GM23338 (cell line): ENCODE data around the gene TEX101. TPM values are rescaled to one million over a fixed set of nuclear protein-coding genes. Genes with fewer than 3 reads are reported as not detected.

Experiments
- ATAC-seq: fragments of 200-7000 bp; cut with Tn5 transposase; 3 replicates; pipeline ENCODE4 v1.9.1; 2020
- DNase-seq: peaks from one replicate; pipeline ENCODE4 v3.0.0-alpha.2; 2015; ENCODE audit warnings: low spot score
- H2AFZ ChIP-seq: fragments of 200-600 bp; sonication (generic); 2 replicates; pipeline ENCODE4 v1.8.0; 2016; ENCODE audit warnings: antibody characterized with exemption, mild to moderate bottlenecking, moderate library complexity
- H3F3A ChIP-seq: fragments of 200-600 bp; sonication (generic); replicated peaks from 2 replicates; pipeline ENCODE4 v1.8.0; 2017; ENCODE audit warnings: antibody characterized with exemption, mixed run types, low read depth
- H3K27ac ChIP-seq: fragments of 200-600 bp; sonication (generic); 2 replicates; pipeline ENCODE4 v1.6.1; 2016; ENCODE audit warnings: low read depth
- H3K27me3 ChIP-seq: fragments of 200-600 bp; sonication (generic); 2 replicates; pipeline ENCODE4 v1.8.0; 2016; ENCODE audit warnings: mild to moderate bottlenecking, mixed run types, moderate library complexity; ENCODE audit not compliant: insufficient read depth
- H3K36me3 ChIP-seq: fragments of 200-600 bp; sonication (generic); 2 replicates; pipeline ENCODE4 v1.8.0; 2016; ENCODE audit warnings: mild to moderate bottlenecking; ENCODE audit not compliant: insufficient read depth
- H3K4me1 ChIP-seq: fragments of 200-600 bp; sonication (generic); 2 replicates; pipeline ENCODE4 v1.8.0; 2016; ENCODE audit warnings: mild to moderate bottlenecking, moderate library complexity; ENCODE audit not compliant: insufficient read depth
- H3K4me2 ChIP-seq: fragments of 200-600 bp; sonication (generic); 2 replicates; pipeline ENCODE4 v1.7.1; 2017; ENCODE audit warnings: mixed run types
- H3K4me3 ChIP-seq: fragments of 200-600 bp; sonication (generic); 2 replicates; pipeline ENCODE4 v1.6.1; 2016; ENCODE audit warnings: mixed run types
- H3K79me2 ChIP-seq: fragments of 200-600 bp; sonication (generic); replicated peaks from 2 replicates; pipeline ENCODE4 v1.8.0; 2017; ENCODE audit warnings: mild to moderate bottlenecking; ENCODE audit not compliant: insufficient read depth
- H3K9me2 ChIP-seq: fragments of 200-600 bp; sonication (generic); 2 replicates; pipeline ENCODE4 v1.8.0; 2017; ENCODE audit not compliant: insufficient read depth
- H4K20me1 ChIP-seq: fragments of 200-600 bp; sonication (generic); replicated peaks from 2 replicates; pipeline ENCODE4 v1.8.0; 2017; ENCODE audit warnings: mild to moderate bottlenecking; ENCODE audit not compliant: insufficient read depth
- H3K27ac Mint-ChIP-seq: 2 replicates; pipeline ENCODE4 v1.8.0; 2020; ENCODE audit warnings: inconsistent platforms, mild to moderate bottlenecking, moderate library complexity, mixed read lengths
- H3K27me3 Mint-ChIP-seq: 3 replicates; pipeline ENCODE4 v1.8.0; 2022; ENCODE audit warnings: low read depth, mild to moderate bottlenecking, moderate library complexity, mixed read lengths, inconsistent platforms; ENCODE audit not compliant: insufficient read depth, poor library complexity
- H3K36me3 Mint-ChIP-seq: 3 replicates; pipeline ENCODE4 v1.8.0; 2021; ENCODE audit warnings: low read depth, mild to moderate bottlenecking, inconsistent platforms, moderate library complexity, mixed read lengths
- H3K4me1 Mint-ChIP-seq: 3 replicates; pipeline ENCODE4 v1.8.0; 2020; ENCODE audit warnings: mild to moderate bottlenecking, inconsistent platforms, mixed read lengths
- H3K4me3 Mint-ChIP-seq: 3 replicates; pipeline ENCODE4 v1.8.0; 2021; ENCODE audit warnings: moderate library complexity, mild to moderate bottlenecking, inconsistent platforms, mixed read lengths
- H3K9me3 Mint-ChIP-seq: 3 replicates; pipeline ENCODE4 v1.8.0; 2020; ENCODE audit warnings: moderate library complexity, mild to moderate bottlenecking, inconsistent platforms, mixed read lengths
- CREB1 ChIP-seq: fragments of 250-450 bp; sonication (Bioruptor Pico); IDR thresholded peaks from 2 replicates; pipeline ENCODE4 v1.5.0; 2020; ENCODE audit warnings: low read depth, mild to moderate bottlenecking, moderate library complexity
- ETS1 ChIP-seq: IDR thresholded peaks from 2 replicates; pipeline ENCODE4 v1.6.1; 2016; ENCODE audit warnings: antibody characterized with exemption
- EZH2 ChIP-seq: fragments of 200-600 bp; sonication (generic); IDR thresholded peaks from one replicate; pipeline ENCODE4 v1.8.0; 2017; ENCODE audit warnings: antibody characterized with exemption, mild to moderate bottlenecking, low read depth; ENCODE audit not compliant: unreplicated experiment
- EZH2phosphoT487 ChIP-seq: fragments of 200-600 bp; sonication (generic); IDR thresholded peaks from one replicate; pipeline ENCODE4 v1.8.1; 2018; ENCODE audit warnings: antibody characterized with exemption; ENCODE audit not compliant: unreplicated experiment
- NANOG ChIP-seq: IDR thresholded peaks from 2 replicates; pipeline ENCODE4 v1.6.1; 2016; ENCODE audit warnings: antibody characterized with exemption, borderline replicate concordance
- POLR2AphosphoS5 ChIP-seq: IDR thresholded peaks from 2 replicates; pipeline ENCODE4 v1.6.1; 2016; ENCODE audit warnings: antibody characterized with exemption, low read depth
- STAT1 ChIP-seq: IDR thresholded peaks from one replicate; pipeline ENCODE4 v1.6.1; 2016; ENCODE audit warnings: antibody characterized with exemption; ENCODE audit not compliant: unreplicated experiment
- ZNF114 ChIP-seq: fragments of 250-450 bp; sonication (Bioruptor Pico); IDR thresholded peaks from 2 replicates; pipeline ENCODE4 v1.5.0; 2020; ENCODE audit warnings: mild to moderate bottlenecking, moderate library complexity
- ZNF331 ChIP-seq: fragments of 250-450 bp; sonication (Bioruptor Pico); IDR thresholded peaks from 2 replicates; pipeline ENCODE4 v1.5.0; 2020; ENCODE audit warnings: low read depth, mild to moderate bottlenecking, moderate library complexity
- polyA plus RNA-seq: library from polyadenylated mRNA; unstranded; fragments of >200 nt; fragmentation: Nextera tagmentation; extraction: Ambion mirVana; gene quantifications from 2 replicates; pipeline ENCODE4 v1.2.1, GENCODE V29; 2016
- total RNA-seq: library from RNA; depleted of rRNA; stranded (reverse); fragments of >200 nt; shearing (Covaris generic); gene quantifications from 2 replicates; pipeline ENCODE4 v1.2.3, GENCODE V29; 2014
- TF ChIP-seq, protein P1 (sequence below): fragments of 250-450 bp; sonication (Bioruptor Pico); IDR thresholded peaks from 2 replicates; pipeline ENCODE4 v1.5.0; 2020; ENCODE audit warnings: mild to moderate bottlenecking, moderate library complexity

TEX101 gene
- total and polyA plus RNA-seq, 2 experiments from 2014 or later, result not detected

DNA sequence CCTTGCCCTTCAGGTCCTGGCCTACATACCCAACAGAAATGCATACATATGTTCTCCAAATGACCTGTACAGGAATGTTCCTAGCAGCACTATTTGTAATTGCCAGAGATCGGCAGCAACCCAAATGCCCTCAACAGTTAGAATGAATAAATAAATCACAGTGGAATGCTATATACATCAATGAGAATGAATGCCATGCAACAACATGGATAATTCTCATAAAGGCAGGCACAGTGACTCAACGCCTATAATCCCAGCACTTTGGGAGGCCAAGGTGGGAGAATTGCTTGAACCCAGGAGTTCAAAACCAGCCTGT is 18.6 kb downstream of the TEX101 start (continued):
- TF ChIP-seq, protein P1, sequence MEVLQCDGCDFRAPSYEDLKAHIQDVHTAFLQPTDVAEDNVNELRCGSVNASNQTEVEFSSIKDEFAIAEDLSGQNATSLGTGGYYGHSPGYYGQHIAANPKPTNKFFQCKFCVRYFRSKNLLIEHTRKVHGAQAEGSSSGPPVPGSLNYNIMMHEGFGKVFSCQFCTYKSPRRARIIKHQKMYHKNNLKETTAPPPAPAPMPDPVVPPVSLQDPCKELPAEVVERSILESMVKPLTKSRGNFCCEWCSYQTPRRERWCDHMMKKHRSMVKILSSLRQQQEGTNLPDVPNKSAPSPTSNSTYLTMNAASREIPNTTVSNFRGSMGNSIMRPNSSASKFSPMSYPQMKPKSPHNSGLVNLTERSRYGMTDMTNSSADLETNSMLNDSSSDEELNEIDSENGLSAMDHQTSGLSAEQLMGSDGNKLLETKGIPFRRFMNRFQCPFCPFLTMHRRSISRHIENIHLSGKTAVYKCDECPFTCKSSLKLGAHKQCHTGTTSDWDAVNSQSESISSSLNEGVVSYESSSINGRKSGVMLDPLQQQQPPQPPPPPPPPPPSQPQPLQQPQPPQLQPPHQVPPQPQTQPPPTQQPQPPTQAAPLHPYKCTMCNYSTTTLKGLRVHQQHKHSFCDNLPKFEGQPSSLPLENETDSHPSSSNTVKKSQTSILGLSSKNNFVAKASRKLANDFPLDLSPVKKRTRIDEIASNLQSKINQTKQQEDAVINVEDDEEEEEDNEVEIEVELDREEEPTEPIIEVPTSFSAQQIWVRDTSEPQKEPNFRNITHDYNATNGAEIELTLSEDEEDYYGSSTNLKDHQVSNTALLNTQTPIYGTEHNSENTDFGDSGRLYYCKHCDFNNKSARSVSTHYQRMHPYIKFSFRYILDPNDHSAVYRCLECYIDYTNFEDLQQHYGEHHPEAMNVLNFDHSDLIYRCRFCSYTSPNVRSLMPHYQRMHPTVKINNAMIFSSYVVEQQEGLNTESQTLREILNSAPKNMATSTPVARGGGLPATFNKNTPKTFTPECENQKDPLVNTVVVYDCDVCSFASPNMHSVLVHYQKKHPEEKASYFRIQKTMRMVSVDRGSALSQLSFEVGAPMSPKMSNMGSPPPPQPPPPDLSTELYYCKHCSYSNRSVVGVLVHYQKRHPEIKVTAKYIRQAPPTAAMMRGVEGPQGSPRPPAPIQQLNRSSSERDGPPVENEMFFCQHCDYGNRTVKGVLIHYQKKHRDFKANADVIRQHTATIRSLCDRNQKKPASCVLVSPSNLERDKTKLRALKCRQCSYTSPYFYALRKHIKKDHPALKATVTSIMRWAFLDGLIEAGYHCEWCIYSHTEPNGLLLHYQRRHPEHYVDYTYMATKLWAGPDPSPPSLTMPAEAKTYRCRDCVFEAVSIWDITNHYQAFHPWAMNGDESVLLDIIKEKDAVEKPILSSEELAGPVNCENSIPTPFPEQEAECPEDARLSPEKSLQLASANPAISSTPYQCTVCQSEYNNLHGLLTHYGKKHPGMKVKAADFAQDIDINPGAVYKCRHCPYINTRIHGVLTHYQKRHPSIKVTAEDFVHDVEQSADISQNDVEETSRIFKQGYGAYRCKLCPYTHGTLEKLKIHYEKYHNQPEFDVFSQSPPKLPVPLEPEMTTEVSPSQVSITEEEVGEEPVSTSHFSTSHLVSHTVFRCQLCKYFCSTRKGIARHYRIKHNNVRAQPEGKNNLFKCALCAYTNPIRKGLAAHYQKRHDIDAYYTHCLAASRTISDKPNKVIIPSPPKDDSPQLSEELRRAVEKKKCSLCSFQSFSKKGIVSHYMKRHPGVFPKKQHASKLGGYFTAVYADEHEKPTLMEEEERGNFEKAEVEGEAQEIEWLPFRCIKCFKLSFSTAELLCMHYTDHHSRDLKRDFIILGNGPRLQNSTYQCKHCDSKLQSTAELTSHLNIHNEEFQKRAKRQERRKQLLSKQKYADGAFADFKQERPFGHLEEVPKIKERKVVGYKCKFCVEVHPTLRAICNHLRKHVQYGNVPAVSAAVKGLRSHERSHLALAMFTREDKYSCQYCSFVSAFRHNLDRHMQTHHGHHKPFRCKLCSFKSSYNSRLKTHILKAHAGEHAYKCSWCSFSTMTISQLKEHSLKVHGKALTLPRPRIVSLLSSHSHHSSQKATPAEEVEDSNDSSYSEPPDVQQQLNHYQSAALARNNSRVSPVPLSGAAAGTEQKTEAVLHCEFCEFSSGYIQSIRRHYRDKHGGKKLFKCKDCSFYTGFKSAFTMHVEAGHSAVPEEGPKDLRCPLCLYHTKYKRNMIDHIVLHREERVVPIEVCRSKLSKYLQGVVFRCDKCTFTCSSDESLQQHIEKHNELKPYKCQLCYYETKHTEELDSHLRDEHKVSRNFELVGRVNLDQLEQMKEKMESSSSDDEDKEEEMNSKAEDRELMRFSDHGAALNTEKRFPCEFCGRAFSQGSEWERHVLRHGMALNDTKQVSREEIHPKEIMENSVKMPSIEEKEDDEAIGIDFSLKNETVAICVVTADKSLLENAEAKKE (CRISPR knock-in tag), result no peak
- no peak for TF ChIP-seq ETS1
- TF ChIP-seq EZH2phosphoT487, result no peak
- no peak for TF ChIP-seq ZNF331 (CRISPR knock-in tag)
- no peak for TF ChIP-seq EZH2

DNA sequence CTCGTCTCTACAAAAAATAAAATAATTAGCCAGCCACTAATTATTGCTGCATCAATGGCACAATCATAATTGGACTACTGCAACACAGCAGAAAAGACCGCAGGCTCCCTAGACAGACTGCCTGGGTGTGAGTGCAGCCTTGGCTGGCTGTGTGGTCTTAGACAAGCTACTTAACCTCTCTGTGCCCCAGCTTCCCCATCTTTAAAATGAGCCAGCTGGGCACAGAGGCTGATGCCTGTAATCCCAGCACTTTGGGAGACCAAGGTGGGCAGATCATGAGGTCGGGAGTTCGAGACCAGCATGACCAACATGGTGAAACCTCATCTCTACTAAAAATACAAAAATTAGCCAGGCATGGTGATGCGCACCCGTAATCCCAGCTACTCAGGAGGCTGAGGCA is 19.0 kb downstream of the TEX101 start:
- Histone ChIP-seq H3K4me3 (no peak overlapping the region), H3K4me1 (no peaks in the 10 kb centered on the region), H2AFZ (no peak overlapping the region), H3F3A (no peaks in the 10 kb centered on the region), H3K27me3 (no peaks in the 10 kb centered on the region), H3K27ac (no peak overlapping the region), H3K4me2 (no peak overlapping the region), H3K9me2 (no peaks in the 10 kb centered on the region), H3K36me3 (no peaks in the 10 kb centered on the region), H4K20me1 (no peaks in the 10 kb centered on the region), H3K79me2 (no peaks in the 10 kb centered on the region)
- no peaks in the 10 kb centered on the region for H3K36me3 Mint-ChIP-seq
- H3K27me3 Mint-ChIP-seq, result peaks cover 4% of the 10 kb centered on the region
- H3K27ac Mint-ChIP-seq, result no peak overlapping the region
- H3K4me1 Mint-ChIP-seq, result no peaks in the 10 kb centered on the region
- ATAC-seq (no peak), DNase-seq (no peak)
- H3K9me3 Mint-ChIP-seq, result no peaks in the 10 kb centered on the region; the same call in 2 of the 3 replicates
- H3K4me3 Mint-ChIP-seq, result no peak overlapping the region
- TF ChIP-seq POLR2AphosphoS5 (no peak), ZNF114 (CRISPR knock-in tag) (no peak), EZH2phosphoT487 (no peak), CREB1 (CRISPR knock-in tag) (no peak), ZNF331 (CRISPR knock-in tag) (no peak), NANOG (no peak), ETS1 (no peak), EZH2 (no peak), STAT1 (no peak)
